Loucy (cell line): ENCODE data around the gene TMEM178B.

Experiments
- CTCF ChIP-seq: fragments of 200-600 bp; sonication (generic); conservative IDR thresholded peaks from 2 replicates; pipeline ENCODE4 v1.5.1; 2014; ENCODE audit warnings: mild to moderate bottlenecking, antibody characterized with exemption, low read length
- EZH2phosphoT487 ChIP-seq: fragments of 200-600 bp; IDR thresholded peaks from 2 replicates; pipeline ENCODE4 v1.6.1; 2018; ENCODE audit warnings: antibody characterized with exemption, mild to moderate bottlenecking, moderate library complexity, borderline replicate concordance

GRCh38 chr7:141071260-141071854, 2.5 kb upstream of the TMEM178B start:
- TF ChIP-seq CTCF (peak; percentile 55), EZH2phosphoT487 (no peak)
